Naive thymus-derived CD8-positive, alpha-beta T cell (primary cell): ENCODE data around the gene HS3ST5. TPM values are rescaled to one million over a fixed set of nuclear protein-coding genes. Genes with fewer than 3 reads are reported as not detected.

Source experiments
- ATAC-seq, 2 donors: fragments of 150-1000 bp; cut with Tn5 transposase in 1 of 2; sonication (Bioruptor Pico), chemical (Tn5 transposase) in 1 of 2; 1 replicate in 1 of 2; 2 replicates in 1 of 2; pipeline ENCODE4 v1.10.0; 2021; ENCODE audit warnings: mild to moderate bottlenecking in 2 of 2, moderate library complexity in 2 of 2
- POLR2A ChIA-PET: fragments of 350-600 bp; sonication (Branson Sonifier 250); formaldehyde crosslinking; loops from one replicate; lab custom pipeline; 2021; ENCODE audit warnings: antibody characterized with exemption; lab: Charles Lee
- DNase-seq, 10 donors: peaks; one replicate each; pipeline versions ENCODE4 v3.0.0 to v3.0.0-alpha.2; 2020 to 2022
- H3K27ac Mint-ChIP-seq, 10 donors: one replicate each; pipeline ENCODE4 v1.8.0; 2020 to 2022; ENCODE audit warnings: mild to moderate bottlenecking in 10 of 10, mixed read lengths in 10 of 10, moderate library complexity in 4 of 10, inconsistent platforms in 1 of 10
- H3K27me3 Mint-ChIP-seq, 5 donors: one replicate each; pipeline ENCODE4 v1.8.0; 2021 to 2022; ENCODE audit warnings: mixed read lengths in 5 of 5
- H3K36me3 Mint-ChIP-seq, 3 donors: one replicate each; pipeline ENCODE4 v1.8.0; 2020 to 2022; ENCODE audit warnings: mixed read lengths in 3 of 3, mild to moderate bottlenecking in 2 of 3, inconsistent platforms in 1 of 3
- H3K4me1 Mint-ChIP-seq, 4 donors: one replicate each; pipeline ENCODE4 v1.8.0; 2021 to 2022; ENCODE audit warnings: mixed read lengths in 4 of 4
- H3K4me3 Mint-ChIP-seq, 10 donors: one replicate each; pipeline ENCODE4 v1.8.0; 2020 to 2022; ENCODE audit warnings: mild to moderate bottlenecking in 10 of 10, mixed read lengths in 10 of 10, moderate library complexity in 6 of 10, inconsistent platforms in 1 of 10
- H3K9me3 Mint-ChIP-seq, 9 donors: one replicate each; pipeline ENCODE4 v1.8.0; 2020 to 2022; ENCODE audit warnings: mixed read lengths in 9 of 9, mild to moderate bottlenecking in 3 of 9, inconsistent platforms in 1 of 9, moderate library complexity in 1 of 9
- polyA plus RNA-seq, 3 donors: library from polyadenylated mRNA; unstranded; fragments of 300-500 nt; fragmentation: Illumina TruSeq; gene quantifications; one replicate each; pipeline ENCODE4 v1.2.3, GENCODE V29; 2021
- total RNA-seq, 8 experiments: library from RNA in 2 of 8; stranded (reverse) in 2 of 8; gene quantifications; one replicate each; pipeline ENCODE4 v1.2.3 and lab custom pipeline; 2021 to 2026

HS3ST5 gene
- total and polyA plus RNA-seq, 5 experiments from 2014 or later = not detected

GRCh38 chr6:114195631-114196403, 147.0 kb downstream of the HS3ST5 start:
- Mint-ChIP-seq H3K4me1 (no peaks in the 10 kb centered on the region), H3K36me3 (no peaks in the 10 kb centered on the region), H3K9me3 (peaks cover 0 to 5% (median 0%) of the 10 kb centered on the region in 9 donors), H3K4me3 (no peak overlapping the region), H3K27me3 (peaks cover 0 to 5% (median 0%) of the 10 kb centered on the region in 5 donors), H3K27ac (no peak overlapping the region)
- no peak for DNase-seq
- no peak for ATAC-seq
- POLR2A ChIA-PET = no interaction called here

- DNase-seq (no peak), ATAC-seq (no peak)
- H3K27ac Mint-ChIP-seq = no peak overlapping the region
- no peak overlapping the region for H3K4me3 Mint-ChIP-seq
- POLR2A ChIA-PET = no interaction called here
- H3K36me3 Mint-ChIP-seq = no peaks in the 10 kb centered on the region
- peaks cover 0 to 8% (median 4%) of the 10 kb centered on the region in 5 donors for H3K27me3 Mint-ChIP-seq
- H3K9me3 Mint-ChIP-seq = peaks cover 0 to 5% (median 0%) of the 10 kb centered on the region in 9 donors
- no peaks in the 10 kb centered on the region for H3K4me1 Mint-ChIP-seq
Observed at GRCh38 chr6:114195027-114195365, 147.8 kb downstream of the HS3ST5 start.

GRCh38 chr6:114194362-114195026, 148.3 kb downstream of the HS3ST5 start:
- DNase-seq (no peak), ATAC-seq (no peak)
- POLR2A ChIA-PET = no interaction called here
- H3K9me3 Mint-ChIP-seq = peaks cover 0 to 5% (median 0%) of the 10 kb centered on the region in 9 donors
- no peak overlapping the region for H3K4me3 Mint-ChIP-seq
- no peak overlapping the region for H3K27ac Mint-ChIP-seq
- peaks cover 0 to 13% (median 4%) of the 10 kb centered on the region in 5 donors for H3K27me3 Mint-ChIP-seq
- no peaks in the 10 kb centered on the region for H3K4me1 Mint-ChIP-seq
- H3K36me3 Mint-ChIP-seq = no peaks in the 10 kb centered on the region

- Mint-ChIP-seq H3K27ac (no peak overlapping the region), H3K4me3 (no peak overlapping the region), H3K36me3 (no peaks in the 10 kb centered on the region), H3K9me3 (peaks cover 0 to 5% (median 0%) of the 10 kb centered on the region in 9 donors), H3K27me3 (peaks cover 0 to 17% (median 6%) of the 10 kb centered on the region in 5 donors), H3K4me1 (no peaks in the 10 kb centered on the region)
- no peak for ATAC-seq
- POLR2A ChIA-PET = no interaction called here
- no peak for DNase-seq
Observed at GRCh38 chr6:114187563-114187962, 155.3 kb downstream of the HS3ST5 start.

GRCh38 chr6:114181664-114182063, 161.2 kb downstream of the HS3ST5 start:
- Mint-ChIP-seq H3K27ac (no peak overlapping the region), H3K27me3 (peaks cover 0 to 9% (median 3%) of the 10 kb centered on the region in 5 donors), H3K9me3 (peaks cover 0 to 5% (median 0%) of the 10 kb centered on the region in 9 donors), H3K4me1 (no peaks in the 10 kb centered on the region), H3K36me3 (no peaks in the 10 kb centered on the region), H3K4me3 (no peak overlapping the region)
- no peak for ATAC-seq
- DNase-seq = no peak
- POLR2A ChIA-PET = no interaction called here

- POLR2A ChIA-PET = no interaction called here
- Mint-ChIP-seq H3K36me3 (no peaks in the 10 kb centered on the region), H3K4me3 (no peak overlapping the region), H3K27me3 (peaks cover 0 to 13% (median 3%) of the 10 kb centered on the region in 5 donors), H3K4me1 (no peaks in the 10 kb centered on the region), H3K9me3 (peaks cover 0 to 3% (median 0%) of the 10 kb centered on the region in 9 donors), H3K27ac (no peak overlapping the region)
- ATAC-seq = no peak
- no peak for DNase-seq
Observed at GRCh38 chr6:114179411-114179810, 163.4 kb downstream of the HS3ST5 start.

- DNase-seq (no peak), ATAC-seq (no peak)
- no peaks in the 10 kb centered on the region for H3K4me1 Mint-ChIP-seq
- no peak overlapping the region for H3K4me3 Mint-ChIP-seq
- POLR2A ChIA-PET = no interaction called here
- H3K27ac Mint-ChIP-seq = no peak overlapping the region
- H3K27me3 Mint-ChIP-seq = peaks cover 0 to 21% (median 3%) of the 10 kb centered on the region in 5 donors
- peaks cover 0 to 3% (median 0%) of the 10 kb centered on the region in 9 donors for H3K9me3 Mint-ChIP-seq
- no peaks in the 10 kb centered on the region for H3K36me3 Mint-ChIP-seq
Observed at GRCh38 chr6:114176726-114177125, 166.1 kb downstream of the HS3ST5 start.

GRCh38 chr6:114172576-114173260, 170.1 kb downstream of the HS3ST5 start:
- Mint-ChIP-seq H3K27me3 (peaks cover 0 to 42% (median 3%) of the 10 kb centered on the region in 5 donors), H3K27ac (no peak overlapping the region), H3K4me1 (no peaks in the 10 kb centered on the region), H3K36me3 (no peaks in the 10 kb centered on the region), H3K9me3 (peaks cover 0 to 3% (median 0%) of the 10 kb centered on the region in 9 donors), H3K4me3 (no peak overlapping the region)
- POLR2A ChIA-PET = no interaction called here
- ATAC-seq (no peak), DNase-seq (no peak)

- ATAC-seq (no peak), DNase-seq (no peak)
- POLR2A ChIA-PET = no interaction called here
- Mint-ChIP-seq H3K36me3 (no peaks in the 10 kb centered on the region), H3K27ac (no peak overlapping the region), H3K4me1 (no peaks in the 10 kb centered on the region), H3K9me3 (peaks cover 0 to 3% (median 0%) of the 10 kb centered on the region in 9 donors), H3K4me3 (no peak overlapping the region), H3K27me3 (peaks cover 1 to 48% (median 5%) of the 10 kb centered on the region in 5 donors)
Observed at GRCh38 chr6:114171473-114171872, 171.3 kb downstream of the HS3ST5 start.

- POLR2A ChIA-PET = no interaction called here
- Mint-ChIP-seq H3K4me3 (no peak overlapping the region), H3K27me3 (peaks cover 1 to 48% (median 5%) of the 10 kb centered on the region in 5 donors), H3K9me3 (peaks cover 0 to 3% (median 0%) of the 10 kb centered on the region in 9 donors), H3K27ac (no peak overlapping the region), H3K36me3 (no peaks in the 10 kb centered on the region), H3K4me1 (no peaks in the 10 kb centered on the region)
- DNase-seq (no peak), ATAC-seq (no peak)
Observed at GRCh38 chr6:114170958-114171387, 171.8 kb downstream of the HS3ST5 start.

GRCh38 chr6:114170372-114170771, 172.5 kb downstream of the HS3ST5 start:
- no peaks in the 10 kb centered on the region for H3K36me3 Mint-ChIP-seq
- H3K4me1 Mint-ChIP-seq = no peaks in the 10 kb centered on the region
- DNase-seq = no peak
- H3K27me3 Mint-ChIP-seq = peaks cover 1 to 45% (median 5%) of the 10 kb centered on the region in 5 donors
- POLR2A ChIA-PET = no interaction called here
- H3K4me3 Mint-ChIP-seq = no peak overlapping the region
- ATAC-seq = no peak
- no peak overlapping the region for H3K27ac Mint-ChIP-seq
- H3K9me3 Mint-ChIP-seq = peaks cover 0 to 2% (median 0%) of the 10 kb centered on the region in 9 donors

- Mint-ChIP-seq H3K9me3 (peaks cover 0 to 2% (median 0%) of the 10 kb centered on the region in 9 donors), H3K4me3 (no peak overlapping the region), H3K36me3 (no peaks in the 10 kb centered on the region), H3K27me3 (peaks cover 1 to 39% (median 5%) of the 10 kb centered on the region in 5 donors), H3K27ac (no peak overlapping the region), H3K4me1 (no peaks in the 10 kb centered on the region)
- DNase-seq (no peak), ATAC-seq (no peak)
- POLR2A ChIA-PET = no interaction called here
Observed at GRCh38 chr6:114169763-114170162, 173.1 kb downstream of the HS3ST5 start.
